Vagina (tissue), 2 donors: ENCODE measurements around the gene GPR87. TPM values are rescaled to one million over a fixed set of nuclear protein-coding genes. Genes with fewer than 3 reads are reported as not detected.

Experiments
- DNase-seq, 2 donors: peaks; one replicate each; pipeline ENCODE4 v3.0.0-alpha.2; 2017; ENCODE audit errors: extremely low spot score in 2 of 2
- H3K27ac ChIP-seq: fragments of 200-600 bp; sonication (generic); one replicate; pipeline ENCODE4 v1.5.1; 2019
- H3K27me3 ChIP-seq: fragments of 200-600 bp; sonication (generic); one replicate; pipeline ENCODE4 v1.5.1; 2019
- H3K36me3 ChIP-seq, 2 donors: fragments of 200-600 bp; sonication (generic); one replicate each; pipeline ENCODE4 v1.5.1; 2017 to 2019
- H3K4me1 ChIP-seq: fragments of 200-600 bp; sonication (generic); one replicate; pipeline ENCODE4 v1.5.1; 2019
- H3K4me3 ChIP-seq, 2 donors: fragments of 200-600 bp; sonication (generic); 1 replicate in 1 of 2; 2 replicates in 1 of 2; pipeline ENCODE4 v1.5.1; 2016 to 2019
- H3K9me3 ChIP-seq: fragments of 200-600 bp; sonication (generic); one replicate; pipeline ENCODE4 v1.5.1; 2019
- CTCF ChIP-seq, 3 experiments: fragments of 450-650 bp in 2 of 3; fragments of 200-600 bp in 1 of 3; sonication (generic) in 1 of 3; IDR thresholded peaks; one replicate each; pipeline ENCODE4 v1.5.1; 2017 to 2019; ENCODE audit warnings: antibody characterized with exemption in 3 of 3, mild to moderate bottlenecking in 2 of 3, moderate library complexity in 2 of 3
- POLR2A ChIP-seq, 2 donors: fragments of 450-650 bp; IDR thresholded peaks; one replicate each; pipeline ENCODE4 v1.6.1; 2017; ENCODE audit warnings: antibody characterized with exemption in 2 of 2, mild to moderate bottlenecking in 2 of 2, moderate library complexity in 2 of 2
- POLR2AphosphoS5 ChIP-seq, 2 donors: sonication (generic); formaldehyde crosslinking; IDR thresholded peaks; one replicate each; pipeline ENCODE4 v1.9.0; 2017; ENCODE audit warnings: antibody characterized with exemption in 2 of 2, mild to moderate bottlenecking in 2 of 2, low read depth in 1 of 2; ENCODE audit not compliant: insufficient read depth in 1 of 2
- intact Hi-C: fragments of 100-400 bp; cut with DNase I; formaldehyde crosslinking; loops from one replicate; pipeline ENCODE4 v1.15.1; 2023
- total RNA-seq: library from RNA; depleted of rRNA; stranded (reverse); fragments of >200 nt; gene quantifications from one replicate; pipeline ENCODE4 v1.2.3, GENCODE V29; 2016

GPR87 gene
- total RNA-seq, 1 donor from 2014 or later: 12.3 TPM

- Histone ChIP-seq H3K9me3 (no peaks in the 10 kb centered on the region), H3K4me1 (peaks cover 10% of the 10 kb centered on the region), H3K4me3 (no peak overlapping the region), H3K36me3 (no peaks in the 10 kb centered on the region), H3K27me3 (no peaks in the 10 kb centered on the region), H3K27ac (no peak overlapping the region)
- intact Hi-C loops: no loop called here
- DNase-seq: no peak
- TF ChIP-seq CTCF (IDR thresholded peaks at IDR 0.05): no peak
- no peak for TF ChIP-seq POLR2AphosphoS5 (IDR thresholded peaks at IDR 0.05; ENCODE audit: insufficient read depth in 1 of 2, low read depth in 1 of 2)
- no peak for TF ChIP-seq POLR2A (IDR thresholded peaks at IDR 0.05)
Observed at GRCh38 chr3:151300539-151300938, 16.1 kb downstream of the GPR87 start.

GRCh38 chr3:151299006-151299405 is 17.6 kb downstream of the GPR87 start:
- H3K36me3 ChIP-seq: no peaks in the 10 kb centered on the region
- no peaks in the 10 kb centered on the region for H3K4me1 ChIP-seq
- no peaks in the 10 kb centered on the region for H3K27me3 ChIP-seq
- H3K4me3 ChIP-seq: no peak overlapping the region
- TF ChIP-seq CTCF (IDR thresholded peaks at IDR 0.05) (no peak), POLR2A (IDR thresholded peaks at IDR 0.05) (no peak)
- H3K9me3 ChIP-seq: no peaks in the 10 kb centered on the region
- H3K27ac ChIP-seq: no peak overlapping the region
- DNase-seq: no peak
- intact Hi-C loops: no loop called here

- DNase-seq: no peak
- no peak for TF ChIP-seq CTCF (IDR thresholded peaks at IDR 0.05)
- TF ChIP-seq POLR2AphosphoS5 (IDR thresholded peaks at IDR 0.05; ENCODE audit: insufficient read depth in 1 of 2, low read depth in 1 of 2): no peak
- no peak for TF ChIP-seq POLR2A (IDR thresholded peaks at IDR 0.05)
- intact Hi-C loops: no loop called here
- Histone ChIP-seq H3K36me3 (no peaks in the 10 kb centered on the region), H3K27ac (no peak overlapping the region), H3K27me3 (no peaks in the 10 kb centered on the region), H3K9me3 (no peaks in the 10 kb centered on the region), H3K4me1 (no peaks in the 10 kb centered on the region), H3K4me3 (no peak overlapping the region)
Observed at GRCh38 chr3:151297429-151297828, 19.2 kb downstream of the GPR87 start.

DNA sequence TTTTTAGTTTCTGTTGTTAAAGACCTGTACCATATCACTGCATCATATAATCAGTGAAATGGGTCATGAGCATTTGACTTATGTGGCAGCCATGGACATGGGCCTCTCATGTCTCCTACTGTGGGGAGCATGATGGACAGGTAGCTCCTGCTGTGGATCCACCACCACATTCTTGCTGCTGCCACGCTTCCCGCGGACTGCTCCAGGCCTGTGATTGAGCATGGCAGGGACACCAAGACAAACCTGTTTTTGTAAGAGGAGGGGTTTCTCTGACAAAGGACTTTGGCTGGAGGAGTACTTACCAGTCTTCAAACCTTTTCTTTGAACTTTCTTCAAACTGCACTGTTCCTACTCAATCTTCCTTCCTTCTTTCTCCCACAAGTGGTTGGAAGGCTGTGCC is 20.4 kb downstream of the GPR87 start:
- Histone ChIP-seq H3K4me3 (no peak overlapping the region), H3K27me3 (no peaks in the 10 kb centered on the region), H3K27ac (no peak overlapping the region), H3K4me1 (no peaks in the 10 kb centered on the region), H3K9me3 (no peaks in the 10 kb centered on the region), H3K36me3 (no peaks in the 10 kb centered on the region)
- no peak for DNase-seq
- intact Hi-C loops: no loop called here
- TF ChIP-seq POLR2A (IDR thresholded peaks at IDR 0.05) (no peak), POLR2AphosphoS5 (IDR thresholded peaks at IDR 0.05; ENCODE audit: insufficient read depth in 1 of 2, low read depth in 1 of 2) (no peak), CTCF (IDR thresholded peaks at IDR 0.05) (no peak)

GRCh38 chr3:151293127-151293526 is 23.5 kb downstream of the GPR87 start:
- Histone ChIP-seq H3K4me3 (no peak overlapping the region), H3K27ac (no peak overlapping the region), H3K36me3 (no peaks in the 10 kb centered on the region), H3K27me3 (no peaks in the 10 kb centered on the region), H3K9me3 (no peaks in the 10 kb centered on the region), H3K4me1 (no peaks in the 10 kb centered on the region)
- DNase-seq: no peak
- TF ChIP-seq CTCF (IDR thresholded peaks at IDR 0.05) (no peak), POLR2AphosphoS5 (IDR thresholded peaks at IDR 0.05; ENCODE audit: insufficient read depth in 1 of 2, low read depth in 1 of 2) (no peak), POLR2A (IDR thresholded peaks at IDR 0.05) (no peak)
- intact Hi-C loops: no loop called here
